ENCODE results near the gene GRIPAP1.
"Not testable (repeated sequence)": the region's sequence is repeated elsewhere in the genome, so short reads cannot be mapped to it uniquely, and the experiment has no call there.

Gene GRIPAP1

GRCh38 chrX:48996969-48997368 is 5.1 kb downstream of the GRIPAP1 start:
- no peak for DNase-seq (ENCODE audit: low read depth)

- DNase-seq (ENCODE audit: low read depth), result no peak
Measured at GRCh38 chrX:48992341-48992740, 9.7 kb downstream of the GRIPAP1 start.

GRCh38 chrX:48989483-48989882 is 12.6 kb downstream of the GRIPAP1 start:
- DNase-seq (ENCODE audit: low read depth), result no peak

- DNase-seq (ENCODE audit: low read depth), result no peak
Measured at GRCh38 chrX:48983896-48984295, 18.2 kb downstream of the GRIPAP1 start.

- DNase-seq (ENCODE audit: low read depth), result no peak
Measured at GRCh38 chrX:48983081-48983480, 19.0 kb downstream of the GRIPAP1 start.

GRCh38 chrX:48981178-48981577 is 20.9 kb downstream of the GRIPAP1 start:
- DNase-seq (ENCODE audit: low read depth), result no peak

GRCh38 chrX:48980341-48980740 is 21.7 kb downstream of the GRIPAP1 start:
- not testable (repeated sequence) for DNase-seq (ENCODE audit: low read depth)

GRCh38 chrX:48978226-48978625 is 23.8 kb downstream of the GRIPAP1 start:
- no peak for DNase-seq (ENCODE audit: low read depth)

GRCh38 chrX:48976086-48976485 is 26.0 kb downstream of the GRIPAP1 start:
- DNase-seq (ENCODE audit: low read depth), result no peak

- DNase-seq (ENCODE audit: low read depth), result no peak
Measured at GRCh38 chrX:48975541-48975940, 26.5 kb downstream of the GRIPAP1 start.

- no peak for DNase-seq (ENCODE audit: low read depth)
Measured at GRCh38 chrX:48975041-48975440, 27.0 kb downstream of the GRIPAP1 start.

GRCh38 chrX:48974574-48974973 is 27.5 kb downstream of the GRIPAP1 start:
- no peak for DNase-seq (ENCODE audit: low read depth)

GRCh38 chrX:48974033-48974432 is 28.0 kb downstream of the GRIPAP1 start:
- DNase-seq (ENCODE audit: low read depth), result no peak

GRCh38 chrX:48972220-48973164 is 29.6 kb downstream of the GRIPAP1 start:
- DNase-seq (ENCODE audit: low read depth), result no peak

GRCh38 chrX:48971249-48972219 is 30.5 kb downstream of the GRIPAP1 start, which contains the start of gene KCND1:
KCND1 (minus strand) TSS chrX:48971844; CDS start chrX:48970271, 1,573 bp downstream.
- DNase-seq (ENCODE audit: low read depth), result no peak

- no peak for DNase-seq (ENCODE audit: low read depth)
Measured at GRCh38 chrX:48969471-48969870, 32.6 kb downstream of the GRIPAP1 start.

- no peak for DNase-seq (ENCODE audit: low read depth)
Measured at GRCh38 chrX:48968377-48968776, 33.7 kb downstream of the GRIPAP1 start.

GRCh38 chrX:48966796-48967579 is 35.1 kb downstream of the GRIPAP1 start:
- DNase-seq (ENCODE audit: low read depth), result no peak

GRCh38 chrX:48965959-48966358 is 36.1 kb downstream of the GRIPAP1 start:
- no peak for DNase-seq (ENCODE audit: low read depth)

- no peak for DNase-seq (ENCODE audit: low read depth)
Measured at GRCh38 chrX:48961585-48962091, 40.4 kb downstream of the GRIPAP1 start.

GRCh38 chrX:48960291-48960690 is 41.8 kb downstream of the GRIPAP1 start:
- DNase-seq (ENCODE audit: low read depth), result no peak

Measured in stimulated activated CD8-positive, alpha-beta memory T cell treated with anti-CD3 and anti-CD28 coated beads, Interleukin-12 subunit alpha, Interleukin-12 subunit beta, amount 100 ng/mL, for 4 hours (primary cell).